GM06990 (cell line): ENCODE results near the gene TANGO6.

Experiments used
- DNase-seq: peaks from one replicate; pipeline ENCODE4 v3.0.0-alpha.2; 2011; ENCODE audit not compliant: insufficient read length; ENCODE audit errors: extremely low read depth
- H3K27me3 ChIP-seq: replicated peaks from 2 replicates; pipeline ENCODE4 v1.6.0; 2011; ENCODE audit warnings: low read length; ENCODE audit not compliant: control insufficient read depth, insufficient read depth
- H3K36me3 ChIP-seq: 2 replicates; pipeline ENCODE4 v1.5.1; 2011; ENCODE audit warnings: low read length; ENCODE audit not compliant: control insufficient read depth, insufficient read depth
- H3K4me3 ChIP-seq: replicated peaks from 2 replicates; pipeline ENCODE4 v1.5.1; 2011; ENCODE audit warnings: low read depth, mild to moderate bottlenecking, control low read depth, low read length
- CTCF ChIP-seq: IDR thresholded peaks from 2 replicates; pipeline ENCODE4 v1.5.1; 2011; ENCODE audit warnings: low read length, control low read depth, mild to moderate bottlenecking, inconsistent platforms; ENCODE audit not compliant: insufficient read depth, poor library complexity, severe bottlenecking

TANGO6 gene

GRCh38 chr16:68972720-68973119 is 129.4 kb downstream of the TANGO6 start:
- Histone ChIP-seq H3K27me3 (no peaks in the 10 kb centered on the region), H3K36me3 (peaks cover 6% of the 10 kb centered on the region), H3K4me3 (no peak overlapping the region)
- DNase-seq = no peak
- no peak for TF ChIP-seq CTCF

GRCh38 chr16:68973611-68974120 is 130.3 kb downstream of the TANGO6 start:
- DNase-seq = no peak
- Histone ChIP-seq H3K27me3 (no peaks in the 10 kb centered on the region), H3K4me3 (no peak overlapping the region), H3K36me3 (peaks cover 8% of the 10 kb centered on the region)
- no peak for TF ChIP-seq CTCF

GRCh38 chr16:68978303-68978954 is 135.1 kb downstream of the TANGO6 start:
- Histone ChIP-seq H3K36me3 (peaks cover 8% of the 10 kb centered on the region), H3K4me3 (no peak overlapping the region), H3K27me3 (no peaks in the 10 kb centered on the region)
- no peak for TF ChIP-seq CTCF
- no peak for DNase-seq

- no peak for TF ChIP-seq CTCF
These were observed 137.5 kb downstream of the TANGO6 start for GRCh38 chr16:68980695-68981315.

GRCh38 chr16:68981971-68982370 is 138.6 kb downstream of the TANGO6 start:
- Histone ChIP-seq H3K27me3 (no peaks in the 10 kb centered on the region), H3K4me3 (no peak overlapping the region), H3K36me3 (peaks cover 1% of the 10 kb centered on the region)
- no peak for TF ChIP-seq CTCF
- DNase-seq = no peak

More at GRCh38 chr16:68980695-68981315, 137.5 kb downstream of the TANGO6 start:
- H3K27me3 ChIP-seq = no peaks in the 10 kb centered on the region
- H3K36me3 ChIP-seq = peaks cover 3% of the 10 kb centered on the region
- H3K4me3 ChIP-seq = no peak overlapping the region
- no peak for DNase-seq

- H3K4me3 ChIP-seq = no peak overlapping the region
- no peak for DNase-seq
- no peak for TF ChIP-seq CTCF
- no peaks in the 10 kb centered on the region for H3K27me3 ChIP-seq
- H3K36me3 ChIP-seq = no peaks in the 10 kb centered on the region; the same call in 1 of the 2 replicates
These were observed 141.1 kb downstream of the TANGO6 start for GRCh38 chr16:68984467-68984866.
